Measurements from ENCODE around the gene OCA2.

- TF ChIP-seq CEBPB (IDR thresholded peaks at IDR 0.05; ENCODE audit: low read depth, low read length): no peak
- TF ChIP-seq CTCF (conservative IDR thresholded peaks at IDR 0.05; ENCODE audit: low read depth, low read length): no peak
- TF ChIP-seq POLR2A (IDR thresholded peaks at IDR 0.05; ENCODE audit: low read depth, low read length): no peak
Observed at GRCh38 chr15:28013976-28014375, 85.1 kb downstream of the OCA2 start.

Measured in IMR-90 (cell line).